Mesothelial cell of epicardium (in vitro differentiated cells): ENCODE data around the gene OR52D1. TPM values are rescaled to one million over a fixed set of nuclear protein-coding genes. Genes with fewer than 3 reads are reported as not detected.

Experiments
- DNase-seq, 2 experiments: peaks; one replicate each; pipeline ENCODE4 v3.0.0; 2021; ENCODE audit warnings: low spot score in 2 of 2; ENCODE audit not compliant: unreplicated experiment in 2 of 2
- H3K27ac Mint-ChIP-seq: 2 replicates; pipeline ENCODE4 v1.8.0; 2021; ENCODE audit warnings: mixed read lengths
- H3K27me3 Mint-ChIP-seq: 2 replicates; pipeline ENCODE4 v1.8.0; 2021; ENCODE audit warnings: low read depth, mixed read lengths
- H3K36me3 Mint-ChIP-seq: 2 replicates; pipeline ENCODE4 v1.8.0; 2021; ENCODE audit warnings: mixed read lengths
- H3K4me1 Mint-ChIP-seq: 2 replicates; pipeline ENCODE4 v1.8.0; 2021; ENCODE audit warnings: mixed read lengths
- H3K4me3 Mint-ChIP-seq: 2 replicates; pipeline ENCODE4 v1.8.0; 2021; ENCODE audit warnings: mild to moderate bottlenecking, moderate library complexity, mixed read lengths
- H3K9me3 Mint-ChIP-seq: 2 replicates; pipeline ENCODE4 v1.8.0; 2021; ENCODE audit warnings: mixed read lengths
- total RNA-seq: library from RNA; stranded (reverse); gene quantifications from 3 replicates; pipeline ENCODE4 v1.2.1, GENCODE V29; 2021
- TF ChIP-seq, protein P1 (sequence below): fragments of 200-600 bp; sonication (generic); IDR thresholded peaks from one replicate; pipeline ENCODE4 v1.5.0; 2021; ENCODE audit warnings: antibody characterized with exemption; ENCODE audit not compliant: unreplicated experiment

The OR52D1 gene
- total RNA-seq, 1 donor from 2014 or later: not detected

DNA sequence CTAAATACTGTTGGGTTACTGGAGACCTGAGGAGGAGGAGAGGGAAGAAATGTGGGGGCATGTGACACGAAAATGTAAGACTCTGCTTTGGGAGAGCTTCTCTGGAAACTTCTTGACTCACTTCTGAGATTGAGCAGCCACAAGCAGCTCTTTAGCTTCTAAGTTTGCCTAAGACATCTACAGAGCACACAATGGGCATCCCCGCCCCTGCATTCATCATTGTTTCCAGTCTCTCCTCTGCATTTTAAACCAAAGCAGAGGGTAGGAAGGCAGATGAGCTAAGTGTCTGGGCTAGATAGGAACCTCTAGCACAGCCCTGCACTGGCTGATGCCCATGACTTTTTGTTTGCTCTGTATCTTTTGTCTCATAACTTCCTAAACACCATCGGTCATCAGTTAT is 2.1 kb upstream of the OR52D1 start:
- TF ChIP-seq, protein P1, sequence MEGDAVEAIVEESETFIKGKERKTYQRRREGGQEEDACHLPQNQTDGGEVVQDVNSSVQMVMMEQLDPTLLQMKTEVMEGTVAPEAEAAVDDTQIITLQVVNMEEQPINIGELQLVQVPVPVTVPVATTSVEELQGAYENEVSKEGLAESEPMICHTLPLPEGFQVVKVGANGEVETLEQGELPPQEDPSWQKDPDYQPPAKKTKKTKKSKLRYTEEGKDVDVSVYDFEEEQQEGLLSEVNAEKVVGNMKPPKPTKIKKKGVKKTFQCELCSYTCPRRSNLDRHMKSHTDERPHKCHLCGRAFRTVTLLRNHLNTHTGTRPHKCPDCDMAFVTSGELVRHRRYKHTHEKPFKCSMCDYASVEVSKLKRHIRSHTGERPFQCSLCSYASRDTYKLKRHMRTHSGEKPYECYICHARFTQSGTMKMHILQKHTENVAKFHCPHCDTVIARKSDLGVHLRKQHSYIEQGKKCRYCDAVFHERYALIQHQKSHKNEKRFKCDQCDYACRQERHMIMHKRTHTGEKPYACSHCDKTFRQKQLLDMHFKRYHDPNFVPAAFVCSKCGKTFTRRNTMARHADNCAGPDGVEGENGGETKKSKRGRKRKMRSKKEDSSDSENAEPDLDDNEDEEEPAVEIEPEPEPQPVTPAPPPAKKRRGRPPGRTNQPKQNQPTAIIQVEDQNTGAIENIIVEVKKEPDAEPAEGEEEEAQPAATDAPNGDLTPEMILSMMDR: no peak
- Mint-ChIP-seq H3K36me3 (no peaks in the 10 kb centered on the region), H3K27ac (no peak overlapping the region), H3K9me3 (no peaks in the 10 kb centered on the region), H3K27me3 (peaks cover 5% of the 10 kb centered on the region), H3K4me3 (no peak overlapping the region), H3K4me1 (no peaks in the 10 kb centered on the region)
- DNase-seq: no peak

DNA sequence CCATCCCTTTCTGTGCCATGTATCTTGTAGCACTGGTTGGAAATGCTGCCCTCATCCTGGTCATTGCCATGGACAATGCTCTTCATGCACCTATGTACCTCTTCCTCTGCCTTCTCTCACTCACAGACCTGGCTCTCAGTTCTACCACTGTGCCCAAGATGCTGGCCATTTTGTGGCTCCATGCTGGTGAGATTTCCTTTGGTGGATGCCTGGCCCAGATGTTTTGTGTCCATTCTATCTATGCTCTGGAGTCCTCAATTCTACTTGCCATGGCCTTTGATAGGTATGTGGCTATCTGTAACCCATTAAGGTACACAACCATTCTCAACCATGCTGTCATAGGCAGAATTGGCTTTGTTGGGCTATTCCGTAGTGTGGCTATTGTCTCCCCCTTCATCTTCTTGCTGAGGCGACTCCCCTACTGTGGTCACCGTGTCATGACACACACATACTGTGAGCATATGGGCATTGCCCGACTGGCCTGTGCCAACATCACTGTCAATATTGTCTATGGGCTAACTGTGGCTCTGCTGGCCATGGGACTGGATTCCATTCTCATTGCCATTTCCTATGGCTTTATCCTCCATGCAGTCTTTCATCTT is 414 bp downstream of the OR52D1 start:
- TF ChIP-seq, protein P1: no peak
- DNase-seq: no peak
- Mint-ChIP-seq H3K4me3 (no peak overlapping the region), H3K27ac (no peak overlapping the region), H3K27me3 (peaks cover 10% of the 10 kb centered on the region), H3K36me3 (no peaks in the 10 kb centered on the region), H3K4me1 (no peaks in the 10 kb centered on the region), H3K9me3 (no peaks in the 10 kb centered on the region)

DNA sequence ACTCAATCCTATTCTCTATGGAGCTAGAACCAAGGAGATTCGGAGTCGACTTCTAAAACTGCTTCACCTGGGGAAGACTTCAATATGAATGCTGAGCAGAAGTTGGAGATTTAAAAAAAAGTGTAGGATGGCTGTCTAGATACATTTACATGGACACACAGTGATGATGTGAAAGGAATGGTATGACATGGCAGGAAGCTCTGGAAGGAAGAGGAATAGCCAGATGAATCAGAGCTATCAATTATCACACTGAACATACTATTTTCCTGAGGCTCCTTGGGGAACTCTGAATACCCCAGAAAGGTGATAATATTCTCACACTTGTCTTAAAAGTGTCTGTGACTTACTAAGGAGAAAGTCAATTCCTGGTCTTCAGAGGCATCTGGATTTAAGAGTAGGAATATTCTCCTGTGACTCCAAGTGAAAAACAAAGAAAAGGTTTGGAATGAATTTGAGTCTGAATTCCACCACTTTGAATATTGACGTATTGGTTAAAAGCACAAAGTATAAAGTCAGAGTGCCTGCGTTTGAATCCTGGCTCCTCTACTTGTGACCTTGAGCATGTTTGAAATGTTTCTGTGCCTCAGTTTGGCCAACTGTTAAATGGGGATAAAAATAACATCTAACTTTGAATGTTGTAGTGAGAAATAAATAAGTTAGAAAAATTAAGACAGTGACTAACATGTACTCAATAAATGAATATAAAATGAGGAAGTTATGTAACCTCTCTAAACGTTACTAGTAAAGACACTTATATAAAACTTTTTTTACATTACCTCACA is 1.3 kb downstream of the OR52D1 start:
- TF ChIP-seq, protein P1: no peak
- Mint-ChIP-seq H3K27me3 (peaks cover 11% of the 10 kb centered on the region), H3K36me3 (no peaks in the 10 kb centered on the region), H3K4me3 (no peak overlapping the region), H3K27ac (no peak overlapping the region), H3K4me1 (no peaks in the 10 kb centered on the region), H3K9me3 (no peaks in the 10 kb centered on the region)
- DNase-seq: no peak

DNA sequence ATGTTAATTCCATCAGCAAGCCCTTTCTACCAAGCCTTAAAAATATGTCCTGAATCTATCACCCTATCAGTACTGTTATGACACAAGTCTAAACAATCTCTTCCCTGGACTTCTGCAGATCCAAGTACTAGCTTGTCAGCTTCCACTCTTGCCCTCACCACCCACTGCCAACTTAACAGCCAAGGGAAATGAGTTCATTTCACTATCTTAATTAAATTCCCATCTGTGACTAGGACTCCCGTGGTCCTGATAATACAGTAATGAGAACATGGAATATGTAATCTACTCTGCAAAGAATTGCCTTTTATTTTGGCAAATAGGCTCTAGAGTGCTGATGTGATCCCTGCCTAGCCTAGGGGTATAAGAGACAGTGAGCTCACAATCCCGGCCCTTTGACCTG is 11.2 kb downstream of the OR52D1 start:
- H3K4me1 Mint-ChIP-seq: no peaks in the 10 kb centered on the region
- H3K36me3 Mint-ChIP-seq: no peaks in the 10 kb centered on the region
- TF ChIP-seq, protein P1: no peak
- peaks cover 10% of the 10 kb centered on the region for H3K27me3 Mint-ChIP-seq
- no peaks in the 10 kb centered on the region for H3K9me3 Mint-ChIP-seq
- H3K27ac Mint-ChIP-seq: no peak overlapping the region
- no peak overlapping the region for H3K4me3 Mint-ChIP-seq
- DNase-seq: no peak

DNA sequence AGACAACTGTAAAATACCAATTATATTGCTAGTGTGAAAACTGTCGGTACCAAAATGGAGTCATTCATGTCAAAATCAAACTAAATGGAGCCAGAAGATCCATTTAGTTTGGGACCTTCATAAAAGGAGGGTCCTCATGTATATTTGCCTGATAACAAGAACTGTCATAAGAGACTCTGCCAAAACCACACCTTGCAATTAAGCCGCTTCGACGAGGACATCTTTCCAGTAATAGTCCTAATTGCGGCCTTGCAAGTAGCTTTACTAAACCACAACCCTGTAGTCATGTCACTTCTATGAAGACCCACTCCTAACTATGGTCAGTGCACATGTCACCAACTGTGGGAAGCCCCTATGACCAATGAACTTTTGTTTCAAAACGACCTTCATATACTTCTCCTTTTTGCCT is 11.9 kb downstream of the OR52D1 start:
- Mint-ChIP-seq H3K36me3 (no peaks in the 10 kb centered on the region), H3K27ac (no peak overlapping the region), H3K4me3 (no peak overlapping the region), H3K4me1 (no peaks in the 10 kb centered on the region), H3K9me3 (no peaks in the 10 kb centered on the region), H3K27me3 (peaks cover 10% of the 10 kb centered on the region)
- TF ChIP-seq, protein P1: no peak
- no peak for DNase-seq
